PFSK-1 (cell line): ENCODE results near the gene IGFBP5.

ENCODE experiments used
- FOXP2 ChIP-seq: optimal IDR thresholded peaks from 2 replicates; pipeline ENCODE3; 2011; ENCODE audit warnings: borderline replicate concordance, control low read depth, inconsistent platforms; ENCODE audit not compliant: insufficient read depth; ENCODE audit errors: extremely low read length, extremely low read depth
- POLR2AphosphoS5 ChIP-seq: IDR thresholded peaks from 2 replicates; pipeline ENCODE4 v1.6.1; 2012; ENCODE audit warnings: low read depth, mild to moderate bottlenecking, control low read depth, low read length, moderate library complexity
- SIN3A ChIP-seq: IDR thresholded peaks from 2 replicates; pipeline ENCODE4 v1.6.1; 2012; ENCODE audit warnings: mild to moderate bottlenecking, low read length, moderate library complexity, borderline replicate concordance; ENCODE audit not compliant: insufficient read depth
- TAF1 ChIP-seq: IDR thresholded peaks from 2 replicates; pipeline ENCODE4 v1.6.1; 2012; ENCODE audit warnings: low read length, control low read depth, borderline replicate concordance; ENCODE audit not compliant: insufficient read depth
- TF ChIP-seq, protein P1 (sequence below), 2 experiments: IDR thresholded peaks; 2 replicates each; pipeline versions ENCODE4 v1.6.1 to v1.8.0; 2011 to 2012; ENCODE audit warnings: low read depth in 2 of 2, low read length in 2 of 2, control low read depth in 1 of 2, inconsistent platforms in 1 of 2, mild to moderate bottlenecking in 1 of 2, moderate library complexity in 1 of 2; ENCODE audit not compliant: insufficient read depth in 1 of 2

DNA sequence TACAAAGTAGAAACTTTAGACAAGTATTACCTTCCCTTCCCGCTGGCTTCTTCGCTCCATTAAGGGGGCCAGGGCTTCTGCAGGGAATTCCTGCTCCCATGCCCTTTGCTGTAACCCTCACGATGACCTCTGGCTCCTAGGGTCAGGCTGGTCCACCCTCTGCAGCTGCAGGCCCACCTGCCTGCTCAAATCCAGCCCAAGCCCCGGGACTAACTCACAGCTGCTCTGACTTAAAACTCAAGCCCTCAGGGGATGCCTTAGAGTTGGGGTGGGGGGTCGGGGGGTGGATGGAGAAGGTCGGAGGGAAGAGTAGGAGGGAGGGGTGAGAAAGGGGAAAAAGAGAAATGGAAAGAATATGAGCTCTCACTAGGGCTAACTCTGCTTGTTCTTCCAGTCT is 4.9 kb downstream of the IGFBP5 start:
- TF ChIP-seq POLR2AphosphoS5: no peak
- TF ChIP-seq, protein P1, sequence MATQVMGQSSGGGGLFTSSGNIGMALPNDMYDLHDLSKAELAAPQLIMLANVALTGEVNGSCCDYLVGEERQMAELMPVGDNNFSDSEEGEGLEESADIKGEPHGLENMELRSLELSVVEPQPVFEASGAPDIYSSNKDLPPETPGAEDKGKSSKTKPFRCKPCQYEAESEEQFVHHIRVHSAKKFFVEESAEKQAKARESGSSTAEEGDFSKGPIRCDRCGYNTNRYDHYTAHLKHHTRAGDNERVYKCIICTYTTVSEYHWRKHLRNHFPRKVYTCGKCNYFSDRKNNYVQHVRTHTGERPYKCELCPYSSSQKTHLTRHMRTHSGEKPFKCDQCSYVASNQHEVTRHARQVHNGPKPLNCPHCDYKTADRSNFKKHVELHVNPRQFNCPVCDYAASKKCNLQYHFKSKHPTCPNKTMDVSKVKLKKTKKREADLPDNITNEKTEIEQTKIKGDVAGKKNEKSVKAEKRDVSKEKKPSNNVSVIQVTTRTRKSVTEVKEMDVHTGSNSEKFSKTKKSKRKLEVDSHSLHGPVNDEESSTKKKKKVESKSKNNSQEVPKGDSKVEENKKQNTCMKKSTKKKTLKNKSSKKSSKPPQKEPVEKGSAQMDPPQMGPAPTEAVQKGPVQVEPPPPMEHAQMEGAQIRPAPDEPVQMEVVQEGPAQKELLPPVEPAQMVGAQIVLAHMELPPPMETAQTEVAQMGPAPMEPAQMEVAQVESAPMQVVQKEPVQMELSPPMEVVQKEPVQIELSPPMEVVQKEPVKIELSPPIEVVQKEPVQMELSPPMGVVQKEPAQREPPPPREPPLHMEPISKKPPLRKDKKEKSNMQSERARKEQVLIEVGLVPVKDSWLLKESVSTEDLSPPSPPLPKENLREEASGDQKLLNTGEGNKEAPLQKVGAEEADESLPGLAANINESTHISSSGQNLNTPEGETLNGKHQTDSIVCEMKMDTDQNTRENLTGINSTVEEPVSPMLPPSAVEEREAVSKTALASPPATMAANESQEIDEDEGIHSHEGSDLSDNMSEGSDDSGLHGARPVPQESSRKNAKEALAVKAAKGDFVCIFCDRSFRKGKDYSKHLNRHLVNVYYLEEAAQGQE (IDR thresholded peaks at IDR 0.05; ENCODE audit: insufficient read depth in 1 of 2, low read depth in 2 of 2, low read length in 2 of 2): no peak
- no peak for TF ChIP-seq TAF1
- TF ChIP-seq SIN3A: no peak
- no peak for TF ChIP-seq FOXP2
